Measurements from ENCODE around the gene CAMTA2. TPM values are rescaled to one million over a fixed set of nuclear protein-coding genes. Genes with fewer than 3 reads are reported as not detected.

CAMTA2 gene
- polyA plus RNA-seq, 3 donors, result 7.1 to 88.9 (median 7.6) TPM

DNA sequence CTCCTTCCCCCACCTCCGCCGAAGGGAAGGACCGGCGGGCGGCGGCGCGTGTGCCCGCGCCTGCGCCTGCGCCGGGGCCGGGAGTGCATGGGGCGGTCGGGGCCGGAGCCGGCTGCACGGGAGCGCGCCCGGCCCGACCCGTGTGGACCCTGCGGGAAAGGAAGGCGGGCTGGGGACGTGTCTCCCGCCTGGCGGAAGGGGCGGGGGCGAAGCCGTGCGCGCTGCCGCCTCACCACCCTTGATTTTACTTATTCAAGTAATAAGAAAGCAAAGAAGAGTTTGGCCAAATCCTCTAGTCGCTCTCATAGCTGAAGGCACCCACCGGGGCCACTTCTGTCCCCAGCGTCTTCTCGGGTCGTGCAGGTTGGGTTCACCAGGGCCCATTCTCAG lies 38.5 kb downstream of the CAMTA2 start:
- TF ChIP-seq, protein P1, sequence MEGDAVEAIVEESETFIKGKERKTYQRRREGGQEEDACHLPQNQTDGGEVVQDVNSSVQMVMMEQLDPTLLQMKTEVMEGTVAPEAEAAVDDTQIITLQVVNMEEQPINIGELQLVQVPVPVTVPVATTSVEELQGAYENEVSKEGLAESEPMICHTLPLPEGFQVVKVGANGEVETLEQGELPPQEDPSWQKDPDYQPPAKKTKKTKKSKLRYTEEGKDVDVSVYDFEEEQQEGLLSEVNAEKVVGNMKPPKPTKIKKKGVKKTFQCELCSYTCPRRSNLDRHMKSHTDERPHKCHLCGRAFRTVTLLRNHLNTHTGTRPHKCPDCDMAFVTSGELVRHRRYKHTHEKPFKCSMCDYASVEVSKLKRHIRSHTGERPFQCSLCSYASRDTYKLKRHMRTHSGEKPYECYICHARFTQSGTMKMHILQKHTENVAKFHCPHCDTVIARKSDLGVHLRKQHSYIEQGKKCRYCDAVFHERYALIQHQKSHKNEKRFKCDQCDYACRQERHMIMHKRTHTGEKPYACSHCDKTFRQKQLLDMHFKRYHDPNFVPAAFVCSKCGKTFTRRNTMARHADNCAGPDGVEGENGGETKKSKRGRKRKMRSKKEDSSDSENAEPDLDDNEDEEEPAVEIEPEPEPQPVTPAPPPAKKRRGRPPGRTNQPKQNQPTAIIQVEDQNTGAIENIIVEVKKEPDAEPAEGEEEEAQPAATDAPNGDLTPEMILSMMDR (IDR thresholded peaks at IDR 0.05), result no peak
- WGBS (ENCODE audit: insufficient coverage), result 0% methylated on average over 28 of the region's 40 CpGs
- Mint-ChIP-seq H3K27ac (peak overlapping the region; percentile 96 to 99 (median 98)), H3K4me1 (peaks cover 45% of the 10 kb centered on the region), H3K9me3 (no peaks in the 10 kb centered on the region), H3K27me3 (ENCODE audit: low read depth in 3 of 3) (peaks cover 2 to 8% (median 3%) of the 10 kb centered on the region in 3 donors), H3K4me3 (peak overlapping the region; percentile 97 to 99), H3K36me3 (peaks cover 25 to 30% of the 10 kb centered on the region in 2 donors)
- peaks cover 45% of the 10 kb centered on the region for H4K20me1 ChIP-seq (ENCODE audit: insufficient read depth, low read length)
- H3K9me3 ChIP-seq (replicated peaks in 1 of 2; ENCODE audit: control insufficient read depth in 1 of 2, insufficient read depth in 1 of 2, low read length in 2 of 2), result no peaks in the 10 kb centered on the region
- no peaks in the 10 kb centered on the region for H3K27me3 ChIP-seq (ENCODE audit: control insufficient read depth in 2 of 2, insufficient read depth in 2 of 2, low read length in 2 of 2)
- peak overlapping the region; percentile 80 for H3K9ac ChIP-seq (ENCODE audit: insufficient read depth, low read length, poor library complexity, severe bottlenecking)
- peaks cover 19 to 23% of the 10 kb centered on the region in 2 donors for H3K36me3 ChIP-seq (replicated peaks in 1 of 2; ENCODE audit: control insufficient read depth in 1 of 2, insufficient read depth in 2 of 2, low read length in 2 of 2)
- peak; percentile 77 to 82 (median 80) for DNase-seq
- H3K79me2 ChIP-seq (ENCODE audit: insufficient read depth, low read length), result peaks cover 53% of the 10 kb centered on the region
- H3K4me3 ChIP-seq (replicated peaks in 1 of 3; ENCODE audit: low read depth in 2 of 3, low read length in 3 of 3), result peak overlapping the region; percentile 92 to 95 (median 94)
- H3K4me1 ChIP-seq (ENCODE audit: control insufficient read depth in 1 of 2, insufficient read depth in 2 of 2, low read length in 2 of 2), result peaks cover 44 to 61% of the 10 kb centered on the region in 2 donors
- H3K4me2 ChIP-seq (replicated peaks; ENCODE audit: extremely low read depth, low read length, poor library complexity, severe bottlenecking), result peak overlapping the region; percentile 98
- H3K27ac ChIP-seq (ENCODE audit: low read depth in 1 of 2, low read length in 2 of 2), result peak overlapping the region; percentile 94
- intact Hi-C loops (cut with micrococcal nuclease), result loop anchor here (1.0 to 5.0 kb wide), 4 partner anchors 18 to 182 kb away; partner anchors contain the start of genes SPAG7 (in 2 of the 2) and CHRNE (in 1 of the 2)
- H2AFZ ChIP-seq (ENCODE audit: insufficient read depth, low read depth, low read length, poor library complexity, severe bottlenecking), result peak overlapping the region; percentile 58

DNA sequence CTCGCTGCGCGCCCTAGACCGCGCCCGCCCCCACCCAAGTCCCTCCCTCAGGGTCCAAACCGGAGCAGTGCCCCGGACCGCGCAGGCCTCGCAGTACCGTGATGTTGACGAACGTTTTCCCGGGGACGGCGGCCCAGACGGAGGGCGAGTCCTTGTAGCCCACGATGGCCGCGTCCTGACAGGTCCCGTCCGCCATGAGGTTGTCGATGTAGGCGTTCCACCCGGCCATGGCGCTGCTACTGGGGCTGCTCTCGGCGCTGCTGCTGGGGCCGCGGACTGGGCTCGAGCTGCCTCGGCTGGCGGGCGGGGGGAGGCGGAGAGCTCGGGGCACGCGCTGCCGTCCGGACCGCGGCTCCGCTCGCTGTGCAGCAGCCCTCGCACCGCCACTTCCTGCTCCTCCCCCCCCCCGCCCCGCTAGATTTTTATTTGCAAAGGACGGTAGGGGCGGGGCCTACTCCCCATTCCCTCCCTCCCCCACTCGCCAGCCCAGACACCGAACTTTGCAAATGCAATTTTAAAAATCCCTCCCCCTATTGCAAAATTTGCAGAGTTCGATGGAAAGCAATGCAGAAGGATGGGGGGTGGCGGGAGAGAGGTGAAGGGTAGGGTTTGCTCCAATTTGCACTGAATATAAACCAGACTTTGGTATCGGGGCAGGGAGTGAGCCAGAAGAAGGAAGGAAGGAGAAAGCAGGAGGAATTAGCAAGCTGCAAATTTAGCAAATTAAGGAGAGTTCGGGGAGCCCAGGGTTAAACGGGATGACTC lies 39.1 kb downstream of the CAMTA2 start, which contains the start of gene PFN1:
TSS of gene PFN1 (minus strand) at position 365 of the 765 bp plus-strand sequence. CDS start at position 229, 136 bp downstream.
- TF ChIP-seq, protein P1 (IDR thresholded peaks at IDR 0.05), result no peak
- peak; percentile 89 to 95 (median 93) for DNase-seq
- peak within 1 kb of the TSS; percentile 98 for H3K4me2 ChIP-seq (replicated peaks; ENCODE audit: extremely low read depth, low read length, poor library complexity, severe bottlenecking)
- H3K4me3 Mint-ChIP-seq, result peak within 1 kb of the TSS; percentile 97 to 99
- peak within 1 kb of the TSS; percentile 58 for H2AFZ ChIP-seq (ENCODE audit: insufficient read depth, low read depth, low read length, poor library complexity, severe bottlenecking)
- peak within 1 kb of the TSS; percentile 96 to 99 (median 98) for H3K27ac Mint-ChIP-seq
- H3K36me3 Mint-ChIP-seq, result peaks cover 27 to 34% of the 10 kb centered on the region in 2 donors
- peaks cover 59% of the 10 kb centered on the region for H3K79me2 ChIP-seq (ENCODE audit: insufficient read depth, low read length)
- H3K27me3 Mint-ChIP-seq (ENCODE audit: low read depth in 3 of 3), result peaks cover 2 to 8% (median 3%) of the 10 kb centered on the region in 3 donors
- no peaks in the 10 kb centered on the region for H3K27me3 ChIP-seq (ENCODE audit: control insufficient read depth in 2 of 2, insufficient read depth in 2 of 2, low read length in 2 of 2)
- peak within 1 kb of the TSS; percentile 94 for H3K27ac ChIP-seq (ENCODE audit: low read depth in 1 of 2, low read length in 2 of 2)
- H3K4me3 ChIP-seq (replicated peaks in 1 of 3; ENCODE audit: low read depth in 2 of 3, low read length in 3 of 3), result peak within 1 kb of the TSS; percentile 92 to 95 (median 94)
- H3K4me1 Mint-ChIP-seq, result peaks cover 51% of the 10 kb centered on the region
- intact Hi-C loops (cut with micrococcal nuclease), result loop anchor here (2.0 to 5.0 kb wide), 3 partner anchors 18 to 181 kb away; partner anchors contain the start of genes CHRNE (in 1 of the 2) and SPAG7 (in 1 of the 2)
- peaks cover 51% of the 10 kb centered on the region for H4K20me1 ChIP-seq (ENCODE audit: insufficient read depth, low read length)
- peak within 1 kb of the TSS; percentile 80 for H3K9ac ChIP-seq (ENCODE audit: insufficient read depth, low read length, poor library complexity, severe bottlenecking)
- H3K4me1 ChIP-seq (ENCODE audit: control insufficient read depth in 1 of 2, insufficient read depth in 2 of 2, low read length in 2 of 2), result peaks cover 50 to 67% of the 10 kb centered on the region in 2 donors
- H3K36me3 ChIP-seq (replicated peaks in 1 of 2; ENCODE audit: control insufficient read depth in 1 of 2, insufficient read depth in 2 of 2, low read length in 2 of 2), result peaks cover 21 to 27% of the 10 kb centered on the region in 2 donors
- WGBS (ENCODE audit: insufficient coverage), result under 1% methylated on average over 38 of the region's 59 CpGs
- no peaks in the 10 kb centered on the region for H3K9me3 ChIP-seq (replicated peaks in 1 of 2; ENCODE audit: control insufficient read depth in 1 of 2, insufficient read depth in 1 of 2, low read length in 2 of 2)
- H3K9me3 Mint-ChIP-seq, result no peaks in the 10 kb centered on the region
